ENCODE results near the gene EIF5. TPM values are rescaled to one million over a fixed set of nuclear protein-coding genes. Genes with fewer than 3 reads are reported as not detected.

The EIF5 gene
- total RNA-seq, 1 experiment from 2014 or later, result 238 TPM

- H3K4me1 ChIP-seq (ENCODE audit: control insufficient read depth, insufficient read depth, low read length), result no peaks in the 10 kb centered on the region; the same call in 1 of the 2 replicates
- H3K4me3 ChIP-seq (ENCODE audit: low read depth in 2 of 2, low read length in 2 of 2), result no peak overlapping the region
- ATAC-seq (no peak), DNase-seq (ENCODE audit: low read depth, low spot score) (no peak)
- TF ChIP-seq TCF7L2 (IDR thresholded peaks at IDR 0.05; ENCODE audit: low read depth, low read length) (no peak), SIN3A (IDR thresholded peaks at IDR 0.05; ENCODE audit: borderline replicate concordance, insufficient read depth, low read depth, low read length) (no peak), CTCF (IDR thresholded peaks at IDR 0.05) (no peak), POLR2AphosphoS5 (IDR thresholded peaks at IDR 0.05; ENCODE audit: low read depth, low read length) (no peak), REST (IDR thresholded peaks at IDR 0.05; ENCODE audit: insufficient read depth in 1 of 2, low read depth in 2 of 2, low read length in 1 of 2) (no peak)
- H3K27ac ChIP-seq (ENCODE audit: low read length), result no peak overlapping the region
- CTCF ChIA-PET, result interaction anchor here (0.6 kb wide), 1 partner anchor 72 kb away, joined by 3 read pairs; no protein-coding TSS in a partner anchor
- H3K36me3 ChIP-seq (ENCODE audit: control insufficient read depth, insufficient read depth, low read length), result no peaks in the 10 kb centered on the region
- in situ Hi-C loops (cut with HindIII; ENCODE audit: low pct_unique_long_range_greater_than_20kb, low sequenced_read_pairs) (no loop called here), intact Hi-C loops (cut with micrococcal nuclease; ENCODE audit: unreplicated experiment) (no loop called here)
- BruUV-seq (replicated peaks), result no TSS peak
- no peaks in the 10 kb centered on the region for H3K27me3 ChIP-seq (ENCODE audit: control insufficient read depth, insufficient read depth, low read length)
- no peaks in the 10 kb centered on the region for H3K9me3 ChIP-seq (ENCODE audit: control insufficient read depth, insufficient read depth, low read depth, low read length)
- POLR2A ChIA-PET, result no interaction called here
Observed at GRCh38 chr14:103367995-103368394, 34.0 kb downstream of the EIF5 start.

- no TSS peak for BruUV-seq (replicated peaks)
- Histone ChIP-seq H3K4me3 (ENCODE audit: low read depth in 2 of 2, low read length in 2 of 2) (no peak overlapping the region), H3K27ac (ENCODE audit: low read length) (no peak overlapping the region), H3K36me3 (ENCODE audit: control insufficient read depth, insufficient read depth, low read length) (no peaks in the 10 kb centered on the region), H3K27me3 (ENCODE audit: control insufficient read depth, insufficient read depth, low read length) (no peaks in the 10 kb centered on the region), H3K9me3 (ENCODE audit: control insufficient read depth, insufficient read depth, low read depth, low read length) (no peaks in the 10 kb centered on the region), H3K4me1 (ENCODE audit: control insufficient read depth, insufficient read depth, low read length) (no peaks in the 10 kb centered on the region; the same call in 1 of the 2 replicates)
- in situ Hi-C loops (cut with HindIII; ENCODE audit: low pct_unique_long_range_greater_than_20kb, low sequenced_read_pairs), result no loop called here
- ChIA-PET POLR2A (no interaction called here), CTCF (no interaction called here)
- intact Hi-C loops (cut with micrococcal nuclease; ENCODE audit: unreplicated experiment), result no loop called here
- DNase-seq (ENCODE audit: low read depth, low spot score), result no peak
- TF ChIP-seq POLR2AphosphoS5 (IDR thresholded peaks at IDR 0.05; ENCODE audit: low read depth, low read length) (no peak), SIN3A (IDR thresholded peaks at IDR 0.05; ENCODE audit: borderline replicate concordance, insufficient read depth, low read depth, low read length) (no peak), TCF7L2 (IDR thresholded peaks at IDR 0.05; ENCODE audit: low read depth, low read length) (no peak)
- no peak for ATAC-seq
Observed at GRCh38 chr14:103370087-103370486, 36.0 kb downstream of the EIF5 start.

GRCh38 chr14:103372017-103372416 lies 38.0 kb downstream of the EIF5 start:
- Histone ChIP-seq H3K36me3 (ENCODE audit: control insufficient read depth, insufficient read depth, low read length) (no peaks in the 10 kb centered on the region), H3K27ac (ENCODE audit: low read length) (no peak overlapping the region), H3K4me1 (ENCODE audit: control insufficient read depth, insufficient read depth, low read length) (no peaks in the 10 kb centered on the region; the same call in 1 of the 2 replicates), H3K9me3 (ENCODE audit: control insufficient read depth, insufficient read depth, low read depth, low read length) (no peaks in the 10 kb centered on the region), H3K4me3 (ENCODE audit: low read depth in 2 of 2, low read length in 2 of 2) (no peak overlapping the region), H3K27me3 (ENCODE audit: control insufficient read depth, insufficient read depth, low read length) (no peaks in the 10 kb centered on the region)
- ChIA-PET CTCF (no interaction called here), POLR2A (no interaction called here)
- no peak for TF ChIP-seq POLR2AphosphoS5 (IDR thresholded peaks at IDR 0.05; ENCODE audit: low read depth, low read length)
- TF ChIP-seq TCF7L2 (IDR thresholded peaks at IDR 0.05; ENCODE audit: low read depth, low read length), result no peak
- TF ChIP-seq CTCF (IDR thresholded peaks at IDR 0.05), result no peak
- ATAC-seq, result no peak
- no TSS peak for BruUV-seq (replicated peaks)
- no peak for DNase-seq (ENCODE audit: low read depth, low spot score)
- in situ Hi-C loops (cut with HindIII; ENCODE audit: low pct_unique_long_range_greater_than_20kb, low sequenced_read_pairs) (no loop called here), intact Hi-C loops (cut with micrococcal nuclease; ENCODE audit: unreplicated experiment) (no loop called here)
